ENCODE measurements around the gene MATK.

MATK gene

GRCh38 chr19:3746371-3747056 is 39.7 kb downstream of the MATK start:
- no peak for DNase-seq (ENCODE audit: low spot score)

DNA sequence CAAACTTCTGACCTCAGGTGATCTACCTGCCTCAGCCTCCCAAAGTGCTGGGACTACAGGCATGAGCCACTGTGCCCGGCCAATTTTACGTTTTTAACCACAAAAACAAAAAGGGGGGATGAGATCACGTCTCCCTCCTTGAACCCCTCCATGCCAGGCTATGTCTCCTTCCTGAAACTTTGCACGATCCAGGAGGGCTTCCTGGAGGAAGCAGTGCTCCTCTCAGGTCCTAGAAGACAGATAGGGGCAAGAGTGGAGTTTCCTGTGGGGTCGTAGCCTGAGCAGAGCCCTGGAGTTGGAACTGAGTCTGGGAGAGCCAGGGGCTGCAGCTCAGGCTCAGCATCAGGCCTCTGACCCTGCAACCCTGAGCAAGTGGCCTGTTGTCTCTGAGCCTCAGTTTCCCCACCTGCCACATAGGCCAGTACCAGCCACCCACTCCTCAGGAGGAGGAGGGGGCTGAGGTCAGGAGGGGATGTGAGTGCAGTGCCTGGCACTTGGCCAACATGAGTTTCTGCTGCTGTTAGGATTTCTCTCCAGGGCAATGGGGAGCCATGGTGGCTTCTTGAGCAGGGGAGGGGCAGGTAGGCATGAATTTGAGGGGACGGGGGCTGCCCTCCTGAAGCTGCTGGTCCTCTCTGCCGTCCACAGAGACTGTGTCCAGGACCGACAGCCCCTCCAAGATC is 40.7 kb downstream of the MATK start:
- DNase-seq (ENCODE audit: low spot score), result no peak

GRCh38 chr19:3743486-3743885 is 42.7 kb downstream of the MATK start:
- DNase-seq (ENCODE audit: low spot score), result no peak

GRCh38 chr19:3740431-3740830 is 45.8 kb downstream of the MATK start:
- no peak for DNase-seq (ENCODE audit: low spot score)

- DNase-seq (ENCODE audit: low spot score), result no peak
Measured at GRCh38 chr19:3738477-3739220, 47.5 kb downstream of the MATK start.

- no peak for DNase-seq (ENCODE audit: low spot score)
Measured at GRCh38 chr19:3737487-3738205, 48.5 kb downstream of the MATK start.

DNA sequence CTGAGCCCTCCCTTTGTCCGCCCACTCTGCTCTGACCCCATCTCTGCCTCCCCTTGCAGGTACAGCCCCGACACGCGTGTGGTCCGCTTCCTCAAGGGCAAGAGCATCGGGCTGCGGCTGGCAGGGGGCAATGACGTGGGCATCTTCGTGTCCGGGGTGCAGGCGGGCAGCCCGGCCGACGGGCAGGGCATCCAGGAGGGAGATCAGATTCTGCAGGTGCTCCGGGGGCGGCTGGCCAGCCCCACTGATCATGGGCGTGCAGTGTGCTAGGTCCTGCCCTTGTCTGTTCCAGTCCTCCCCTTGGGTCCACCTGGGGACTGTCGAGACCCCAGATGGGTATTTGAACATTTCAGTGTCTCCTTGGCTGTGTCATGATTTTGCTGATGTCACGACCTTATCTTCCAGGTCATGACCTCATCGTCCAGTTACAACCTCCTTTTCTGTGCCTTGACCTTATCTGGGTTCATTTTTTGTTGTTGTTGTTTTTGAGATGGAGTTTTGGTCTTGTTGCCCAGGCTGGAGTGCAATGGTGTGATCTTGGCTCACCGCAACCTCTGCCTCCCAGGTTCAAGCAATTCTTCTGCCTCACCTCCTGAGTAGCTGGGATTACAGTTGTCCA is 50.0 kb downstream of the MATK start:
- DNase-seq (ENCODE audit: low spot score), result no peak

- DNase-seq (ENCODE audit: low spot score), result no peak
Measured at GRCh38 chr19:3734310-3734600, 51.9 kb downstream of the MATK start.

DNA sequence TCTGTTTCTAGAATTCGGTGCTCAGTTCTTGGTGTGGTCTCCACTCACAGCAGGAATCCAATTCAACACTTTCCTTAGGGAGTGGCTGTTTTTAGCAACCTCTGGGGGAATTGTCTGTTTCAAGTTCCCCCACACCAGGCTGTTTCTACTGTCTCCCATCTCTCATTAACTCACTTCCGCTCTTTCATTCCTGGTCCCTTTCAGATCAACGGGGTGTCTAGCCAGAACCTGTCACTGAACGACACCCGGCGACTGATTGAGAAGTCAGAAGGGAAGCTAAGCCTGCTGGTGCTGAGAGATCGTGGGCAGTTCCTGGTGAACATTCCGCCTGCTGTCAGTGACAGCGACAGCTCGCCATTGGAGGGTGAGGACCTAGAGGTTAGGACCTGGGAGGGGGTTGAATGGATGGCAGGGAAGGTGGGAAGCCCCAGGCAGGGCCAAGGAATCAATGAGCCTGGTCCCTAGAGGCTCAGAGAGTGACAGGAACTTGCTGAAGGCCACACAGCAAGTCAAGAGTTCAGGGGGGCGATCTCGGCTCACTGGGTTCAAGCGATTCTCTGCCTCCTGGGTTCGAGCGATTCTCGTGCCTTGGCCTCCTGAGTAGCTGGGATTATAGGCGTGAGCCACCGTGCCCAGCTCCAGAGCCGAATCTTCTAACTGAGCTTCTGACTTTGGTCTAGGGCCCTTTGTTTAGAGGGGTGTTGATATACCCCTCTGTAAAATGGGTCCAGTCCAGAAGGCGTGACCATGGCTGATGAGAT is 52.5 kb downstream of the MATK start:
- DNase-seq (ENCODE audit: low spot score), result no peak

DNA sequence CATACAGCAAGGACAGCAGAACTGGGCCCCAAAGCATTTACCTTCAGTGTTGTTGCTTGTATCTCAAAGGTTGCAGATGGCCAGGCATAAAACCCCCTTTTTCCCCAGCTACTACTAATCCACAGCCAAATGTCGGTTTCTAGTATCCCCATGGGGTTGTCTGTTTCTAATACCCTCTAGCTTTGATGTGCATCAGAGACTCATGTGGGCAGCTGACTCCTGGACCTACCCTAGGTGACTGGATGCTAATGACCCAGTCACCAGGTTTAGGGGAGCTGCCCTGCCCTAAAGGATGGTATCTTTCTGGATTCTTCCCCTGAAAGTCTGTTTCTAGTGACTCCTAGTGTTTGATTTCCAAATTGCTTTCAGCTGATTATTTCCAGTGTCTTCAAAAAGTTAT is 54.1 kb downstream of the MATK start:
- DNase-seq (ENCODE audit: low spot score), result no peak

- DNase-seq (ENCODE audit: low spot score), result no peak
Measured at GRCh38 chr19:3730457-3730958, 55.7 kb downstream of the MATK start.

All from hepatic stellate cell (primary cell).